Endothelial cell of umbilical vein (primary cell): ENCODE results near the gene VSTM4. TPM values are rescaled to one million over a fixed set of nuclear protein-coding genes. Genes with fewer than 3 reads are reported as not detected.

Source experiments
- BruUV-seq: library from RNA; stranded (reverse); fragments of 400-500 nt; replicated peaks from 2 replicates; lab custom pipeline; 2021; lab: Mats Ljungman, UMichigan
- CTCF ChIA-PET: fragments of 300-600, 350-600 bp; sonication (Branson Sonifier 250); formaldehyde crosslinking; loops from one replicate; lab custom pipeline; 2021; ENCODE audit warnings: antibody characterized with exemption, inconsistent platforms; lab: Charles Lee
- POLR2A ChIA-PET: fragments of 300-600, 350-600 bp; sonication (Branson Sonifier 250); formaldehyde crosslinking; loops from one replicate; lab custom pipeline; 2021; ENCODE audit warnings: antibody characterized with exemption, inconsistent platforms; lab: Charles Lee
- DNase-seq: peaks from one replicate; pipeline ENCODE4 v3.0.0-alpha.2; 2011; ENCODE audit warnings: low read depth, low spot score
- FAIRE-seq: peaks from 2 replicates; lab custom pipeline; 2011; peaks lifted over from hg19 to GRCh38; lab: Jason Lieb, UNC
- H2AFZ ChIP-seq: 2 replicates; pipeline ENCODE4 v1.6.0; 2012; ENCODE audit warnings: low read depth, low read length, control low read depth, inconsistent platforms
- H3K27ac ChIP-seq: 2 replicates; pipeline ENCODE4 v1.5.1; 2011; ENCODE audit warnings: low read depth, mild to moderate bottlenecking, control low read depth, low read length, moderate library complexity; ENCODE audit not compliant: insufficient read depth
- H3K27me3 ChIP-seq, 2 experiments: 2 replicates each; pipeline versions ENCODE4 v1.6.0 to v1.6.1; 2011; ENCODE audit warnings: low read length in 2 of 2, mixed read lengths in 1 of 2; ENCODE audit not compliant: control insufficient read depth in 2 of 2, insufficient read depth in 2 of 2
- H3K36me3 ChIP-seq, 2 experiments: 2 replicates in 1 of 2; 3 replicates in 1 of 2; pipeline ENCODE4 v1.5.1; 2011; ENCODE audit warnings: low read length in 2 of 2, mild to moderate bottlenecking in 1 of 2, moderate library complexity in 1 of 2; ENCODE audit not compliant: control insufficient read depth in 2 of 2, insufficient read depth in 2 of 2; ENCODE audit errors: extremely low read depth in 1 of 2
- H3K4me1 ChIP-seq: 3 replicates; pipeline ENCODE4 v1.5.1; 2011; ENCODE audit warnings: mild to moderate bottlenecking, low read length; ENCODE audit not compliant: control insufficient read depth, insufficient read depth; ENCODE audit errors: extremely low read depth
- H3K4me2 ChIP-seq: 2 replicates; pipeline ENCODE4 v1.6.1; 2011; ENCODE audit warnings: low read length, control low read depth, mixed read lengths; ENCODE audit not compliant: insufficient read depth
- H3K4me3 ChIP-seq, 3 experiments: fragments of 200-600 bp in 1 of 3; sonication (generic), shearing (Covaris generic) in 1 of 3; replicated peaks in 1 of 3; 2 replicates each; pipeline ENCODE4 v1.5.1; 2011 to 2016; ENCODE audit warnings: control low read depth in 3 of 3, low read length in 3 of 3, mild to moderate bottlenecking in 2 of 3, inconsistent platforms in 1 of 3, low read depth in 1 of 3, moderate library complexity in 1 of 3; ENCODE audit not compliant: insufficient read depth in 1 of 3
- H3K79me2 ChIP-seq: 2 replicates; pipeline ENCODE4 v1.6.0; 2012; ENCODE audit warnings: low read length, inconsistent platforms; ENCODE audit not compliant: control insufficient read depth, insufficient read depth
- H3K9ac ChIP-seq: replicated peaks from 2 replicates; pipeline ENCODE3; 2011; ENCODE audit warnings: low read length, control low read depth; ENCODE audit not compliant: insufficient read depth; ENCODE audit errors: extremely low read depth
- H3K9me1 ChIP-seq: replicated peaks from 3 replicates; pipeline ENCODE4 v1.6.0; 2011; ENCODE audit warnings: mild to moderate bottlenecking, low read length; ENCODE audit not compliant: control insufficient read depth, insufficient read depth; ENCODE audit errors: extremely low read depth
- H3K9me3 ChIP-seq: replicated peaks from 2 replicates; pipeline ENCODE4 v1.5.1; 2012; ENCODE audit warnings: low read length, inconsistent platforms; ENCODE audit not compliant: control insufficient read depth, insufficient read depth
- H4K20me1 ChIP-seq: replicated peaks from 2 replicates; pipeline ENCODE3; 2011; ENCODE audit warnings: mild to moderate bottlenecking, low read length; ENCODE audit not compliant: control insufficient read depth, insufficient read depth; ENCODE audit errors: extremely low read depth
- CTCF ChIP-seq, 2 donors: IDR thresholded peaks; 1 replicate in 1 of 2; 2 replicates in 1 of 2; pipeline ENCODE4 v1.5.1; 2011; ENCODE audit warnings: low read length in 2 of 2, mild to moderate bottlenecking in 2 of 2, moderate library complexity in 2 of 2, control low read depth in 1 of 2, inconsistent platforms in 1 of 2, low read depth in 1 of 2; ENCODE audit not compliant: insufficient read depth in 1 of 2; ENCODE audit errors: extremely low read depth in 1 of 2
- EZH2 ChIP-seq: IDR thresholded peaks from 2 replicates; pipeline ENCODE4 v1.6.1; 2012; ENCODE audit warnings: borderline replicate concordance, low read depth, mild to moderate bottlenecking, moderate library complexity, low read length, inconsistent platforms; ENCODE audit not compliant: severe bottlenecking
- FOS ChIP-seq: IDR thresholded peaks from 2 replicates; pipeline ENCODE4 v1.6.1; 2011; ENCODE audit warnings: mild to moderate bottlenecking, low read length, moderate library complexity, borderline replicate concordance; ENCODE audit not compliant: insufficient read depth
- GATA2 ChIP-seq: IDR thresholded peaks from 2 replicates; pipeline ENCODE4 v1.7.0; 2011; ENCODE audit warnings: low read depth, mild to moderate bottlenecking, moderate library complexity, mixed read lengths, low read length; ENCODE audit not compliant: insufficient read length, insufficient read depth
- JUN ChIP-seq: IDR thresholded peaks from 2 replicates; pipeline ENCODE4 v1.6.1; 2011; ENCODE audit warnings: borderline replicate concordance, low read depth; ENCODE audit not compliant: insufficient read length, insufficient read depth
- MYC ChIP-seq: IDR thresholded peaks from one replicate; pipeline ENCODE4 v1.6.1; 2011; ENCODE audit warnings: mild to moderate bottlenecking, low read depth, low read length
- POLR2A ChIP-seq: IDR thresholded peaks from 2 replicates; pipeline ENCODE4 v1.6.1; 2012; ENCODE audit warnings: low read depth, mild to moderate bottlenecking, control low read depth, low read length
- POLR2AphosphoS5 ChIP-seq: IDR thresholded peaks from 2 replicates; pipeline ENCODE4 v1.6.1; 2012; ENCODE audit warnings: low read depth, mild to moderate bottlenecking, control low read depth, low read length, moderate library complexity; ENCODE audit not compliant: insufficient read depth
- dilution Hi-C: fragments of 300-500 bp; cut with MboI; formaldehyde crosslinking; loops from one replicate; pipeline ENCODE4 v1.15.0; 2019; ENCODE audit warnings: low sequenced_read_pairs; ENCODE audit not compliant: extremely low pct_ligation_motif_present
- intact Hi-C: fragments of 100-400 bp; cut with micrococcal nuclease; formaldehyde crosslinking; loops from one replicate; pipeline ENCODE4 v1.10.0; 2022
- polyA plus RNA-seq, 4 experiments: library from polyadenylated mRNA; depleted of rRNA in 3 of 4; stranded (reverse) in 3 of 4; unstranded in 1 of 4; fragments of >200 nt; gene quantifications; 2 replicates each; pipeline versions ENCODE4 v1.2.1 to v1.2.3, GENCODE V29; 2011 to 2012; ENCODE audit warnings: missing spikeins in 1 of 4
- total RNA-seq: library from RNA; stranded (reverse); gene quantifications from 2 replicates; pipeline ENCODE4 v1.2.3, GENCODE V29; 2021
- TF ChIP-seq, protein P1 (sequence below): IDR thresholded peaks from 2 replicates; pipeline ENCODE4 v1.6.1; 2011; ENCODE audit not compliant: insufficient read depth, insufficient read length

The VSTM4 gene
- total and polyA plus RNA-seq, 2 donors (not counting 3 experiments of a cell fraction or from before 2014, with no cell fraction given): 0.07 TPM

DNA sequence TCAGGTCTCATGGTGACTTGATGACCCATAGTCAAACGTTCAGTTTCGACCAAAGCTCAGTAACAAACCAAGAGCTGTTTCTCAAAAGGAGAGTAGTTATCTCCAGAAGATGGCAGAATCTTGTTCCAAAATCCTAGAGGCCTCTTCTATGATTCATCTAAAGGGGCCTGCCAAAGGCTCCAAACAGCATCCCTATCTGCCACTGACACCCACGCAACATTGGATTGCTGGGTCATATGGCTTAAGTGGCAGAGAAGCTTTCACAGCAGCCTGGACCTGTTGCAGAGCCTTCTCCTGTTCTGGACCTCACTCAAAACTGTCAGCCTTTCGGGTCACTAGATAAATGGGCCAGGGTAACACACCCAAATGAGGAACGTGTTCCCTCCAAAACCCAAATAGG lies 121.7 kb downstream of the VSTM4 start:
- Histone ChIP-seq H4K20me1 (no peaks in the 10 kb centered on the region), H3K9ac (no peak overlapping the region), H3K4me1 (no peaks in the 10 kb centered on the region), H2AFZ (no peak overlapping the region), H3K4me3 (no peak overlapping the region), H3K79me2 (no peaks in the 10 kb centered on the region), H3K27ac (no peak overlapping the region), H3K9me1 (no peaks in the 10 kb centered on the region), H3K4me2 (no peak overlapping the region), H3K9me3 (no peaks in the 10 kb centered on the region), H3K36me3 (no peaks in the 10 kb centered on the region), H3K27me3 (peaks cover 0 to 4% of the 10 kb centered on the region in 2 experiments)
- TF ChIP-seq JUN: no peak
- no peak for TF ChIP-seq FOS
- no peak for TF ChIP-seq MYC
- no peak for TF ChIP-seq POLR2A
- TF ChIP-seq, protein P1, sequence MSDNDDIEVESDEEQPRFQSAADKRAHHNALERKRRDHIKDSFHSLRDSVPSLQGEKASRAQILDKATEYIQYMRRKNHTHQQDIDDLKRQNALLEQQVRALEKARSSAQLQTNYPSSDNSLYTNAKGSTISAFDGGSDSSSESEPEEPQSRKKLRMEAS: no peak
- TF ChIP-seq GATA2: no peak
- TF ChIP-seq EZH2: no peak
- TF ChIP-seq POLR2AphosphoS5: no peak
- TF ChIP-seq CTCF (IDR thresholded peaks at IDR 0.05; ENCODE audit: extremely low read depth in 1 of 2, insufficient read depth in 1 of 2, low read depth in 1 of 2, low read length in 2 of 2): no peak
- CTCF ChIA-PET: no interaction called here
- POLR2A ChIA-PET: no interaction called here
- DNase-seq: no peak
- intact Hi-C loops (no loop called here), dilution Hi-C loops (no loop called here)
- no TSS peak for BruUV-seq
- FAIRE-seq: no peak
